Endothelial cell of umbilical vein (primary cell): ENCODE results near the gene CAPN5. TPM values are rescaled to one million over a fixed set of nuclear protein-coding genes. Genes with fewer than 3 reads are reported as not detected.

Experiments
- BruUV-seq: library from RNA; stranded (reverse); fragments of 400-500 nt; replicated peaks from 2 replicates; lab custom pipeline; 2021; lab: Mats Ljungman, UMichigan
- CTCF ChIA-PET: fragments of 300-600, 350-600 bp; sonication (Branson Sonifier 250); formaldehyde crosslinking; loops from one replicate; lab custom pipeline; 2021; ENCODE audit warnings: antibody characterized with exemption, inconsistent platforms; lab: Charles Lee
- POLR2A ChIA-PET: fragments of 300-600, 350-600 bp; sonication (Branson Sonifier 250); formaldehyde crosslinking; loops from one replicate; lab custom pipeline; 2021; ENCODE audit warnings: antibody characterized with exemption, inconsistent platforms; lab: Charles Lee
- DNase-seq: peaks from one replicate; pipeline ENCODE4 v3.0.0-alpha.2; 2011; ENCODE audit warnings: low read depth, low spot score
- FAIRE-seq: peaks from 2 replicates; lab custom pipeline; 2011; peaks lifted over from hg19 to GRCh38; lab: Jason Lieb, UNC
- H2AFZ ChIP-seq: 2 replicates; pipeline ENCODE4 v1.6.0; 2012; ENCODE audit warnings: low read depth, low read length, control low read depth, inconsistent platforms
- H3K27ac ChIP-seq: 2 replicates; pipeline ENCODE4 v1.5.1; 2011; ENCODE audit warnings: low read depth, mild to moderate bottlenecking, control low read depth, low read length, moderate library complexity; ENCODE audit not compliant: insufficient read depth
- H3K27me3 ChIP-seq, 2 experiments: 2 replicates each; pipeline versions ENCODE4 v1.6.0 to v1.6.1; 2011; ENCODE audit warnings: low read length in 2 of 2, mixed read lengths in 1 of 2; ENCODE audit not compliant: control insufficient read depth in 2 of 2, insufficient read depth in 2 of 2
- H3K36me3 ChIP-seq, 2 experiments: 2 replicates in 1 of 2; 3 replicates in 1 of 2; pipeline ENCODE4 v1.5.1; 2011; ENCODE audit warnings: low read length in 2 of 2, mild to moderate bottlenecking in 1 of 2, moderate library complexity in 1 of 2; ENCODE audit not compliant: control insufficient read depth in 2 of 2, insufficient read depth in 2 of 2; ENCODE audit errors: extremely low read depth in 1 of 2
- H3K4me1 ChIP-seq: 3 replicates; pipeline ENCODE4 v1.5.1; 2011; ENCODE audit warnings: mild to moderate bottlenecking, low read length; ENCODE audit not compliant: control insufficient read depth, insufficient read depth; ENCODE audit errors: extremely low read depth
- H3K4me2 ChIP-seq: 2 replicates; pipeline ENCODE4 v1.6.1; 2011; ENCODE audit warnings: low read length, control low read depth, mixed read lengths; ENCODE audit not compliant: insufficient read depth
- H3K4me3 ChIP-seq, 3 experiments: fragments of 200-600 bp in 1 of 3; sonication (generic), shearing (Covaris generic) in 1 of 3; replicated peaks in 1 of 3; 2 replicates each; pipeline ENCODE4 v1.5.1; 2011 to 2016; ENCODE audit warnings: control low read depth in 3 of 3, low read length in 3 of 3, mild to moderate bottlenecking in 2 of 3, inconsistent platforms in 1 of 3, low read depth in 1 of 3, moderate library complexity in 1 of 3; ENCODE audit not compliant: insufficient read depth in 1 of 3
- H3K79me2 ChIP-seq: 2 replicates; pipeline ENCODE4 v1.6.0; 2012; ENCODE audit warnings: low read length, inconsistent platforms; ENCODE audit not compliant: control insufficient read depth, insufficient read depth
- H3K9ac ChIP-seq: replicated peaks from 2 replicates; pipeline ENCODE3; 2011; ENCODE audit warnings: low read length, control low read depth; ENCODE audit not compliant: insufficient read depth; ENCODE audit errors: extremely low read depth
- H3K9me1 ChIP-seq: replicated peaks from 3 replicates; pipeline ENCODE4 v1.6.0; 2011; ENCODE audit warnings: mild to moderate bottlenecking, low read length; ENCODE audit not compliant: control insufficient read depth, insufficient read depth; ENCODE audit errors: extremely low read depth
- H3K9me3 ChIP-seq: replicated peaks from 2 replicates; pipeline ENCODE4 v1.5.1; 2012; ENCODE audit warnings: low read length, inconsistent platforms; ENCODE audit not compliant: control insufficient read depth, insufficient read depth
- H4K20me1 ChIP-seq: replicated peaks from 2 replicates; pipeline ENCODE3; 2011; ENCODE audit warnings: mild to moderate bottlenecking, low read length; ENCODE audit not compliant: control insufficient read depth, insufficient read depth; ENCODE audit errors: extremely low read depth
- EZH2 ChIP-seq: IDR thresholded peaks from 2 replicates; pipeline ENCODE4 v1.6.1; 2012; ENCODE audit warnings: borderline replicate concordance, low read depth, mild to moderate bottlenecking, moderate library complexity, low read length, inconsistent platforms; ENCODE audit not compliant: severe bottlenecking
- FOS ChIP-seq: IDR thresholded peaks from 2 replicates; pipeline ENCODE4 v1.6.1; 2011; ENCODE audit warnings: mild to moderate bottlenecking, low read length, moderate library complexity, borderline replicate concordance; ENCODE audit not compliant: insufficient read depth
- GATA2 ChIP-seq: IDR thresholded peaks from 2 replicates; pipeline ENCODE4 v1.7.0; 2011; ENCODE audit warnings: low read depth, mild to moderate bottlenecking, moderate library complexity, mixed read lengths, low read length; ENCODE audit not compliant: insufficient read length, insufficient read depth
- JUN ChIP-seq: IDR thresholded peaks from 2 replicates; pipeline ENCODE4 v1.6.1; 2011; ENCODE audit warnings: borderline replicate concordance, low read depth; ENCODE audit not compliant: insufficient read length, insufficient read depth
- MYC ChIP-seq: IDR thresholded peaks from one replicate; pipeline ENCODE4 v1.6.1; 2011; ENCODE audit warnings: mild to moderate bottlenecking, low read depth, low read length
- POLR2A ChIP-seq: IDR thresholded peaks from 2 replicates; pipeline ENCODE4 v1.6.1; 2012; ENCODE audit warnings: low read depth, mild to moderate bottlenecking, control low read depth, low read length
- POLR2AphosphoS5 ChIP-seq: IDR thresholded peaks from 2 replicates; pipeline ENCODE4 v1.6.1; 2012; ENCODE audit warnings: low read depth, mild to moderate bottlenecking, control low read depth, low read length, moderate library complexity; ENCODE audit not compliant: insufficient read depth
- dilution Hi-C: fragments of 300-500 bp; cut with MboI; formaldehyde crosslinking; loops from one replicate; pipeline ENCODE4 v1.15.0; 2019; ENCODE audit warnings: low sequenced_read_pairs; ENCODE audit not compliant: extremely low pct_ligation_motif_present
- intact Hi-C: fragments of 100-400 bp; cut with micrococcal nuclease; formaldehyde crosslinking; loops from one replicate; pipeline ENCODE4 v1.10.0; 2022
- polyA plus RNA-seq, 4 experiments: library from polyadenylated mRNA; depleted of rRNA in 3 of 4; stranded (reverse) in 3 of 4; unstranded in 1 of 4; fragments of >200 nt; gene quantifications; 2 replicates each; pipeline versions ENCODE4 v1.2.1 to v1.2.3, GENCODE V29; 2011 to 2012; ENCODE audit warnings: missing spikeins in 1 of 4
- total RNA-seq: library from RNA; stranded (reverse); gene quantifications from 2 replicates; pipeline ENCODE4 v1.2.3, GENCODE V29; 2021
- TF ChIP-seq, protein P1 (sequence below), 2 donors: IDR thresholded peaks; 1 replicate in 1 of 2; 2 replicates in 1 of 2; pipeline ENCODE4 v1.5.1; 2011; ENCODE audit warnings: low read length in 2 of 2, mild to moderate bottlenecking in 2 of 2, moderate library complexity in 2 of 2, control low read depth in 1 of 2, inconsistent platforms in 1 of 2, low read depth in 1 of 2; ENCODE audit not compliant: insufficient read depth in 1 of 2; ENCODE audit errors: extremely low read depth in 1 of 2
- TF ChIP-seq, protein P2 (sequence below): IDR thresholded peaks from 2 replicates; pipeline ENCODE4 v1.6.1; 2011; ENCODE audit not compliant: insufficient read depth, insufficient read length

CAPN5 gene
- total and polyA plus RNA-seq, 2 donors (not counting 3 experiments of a cell fraction or from before 2014, with no cell fraction given): 15.0 to 17.0 TPM

DNA sequence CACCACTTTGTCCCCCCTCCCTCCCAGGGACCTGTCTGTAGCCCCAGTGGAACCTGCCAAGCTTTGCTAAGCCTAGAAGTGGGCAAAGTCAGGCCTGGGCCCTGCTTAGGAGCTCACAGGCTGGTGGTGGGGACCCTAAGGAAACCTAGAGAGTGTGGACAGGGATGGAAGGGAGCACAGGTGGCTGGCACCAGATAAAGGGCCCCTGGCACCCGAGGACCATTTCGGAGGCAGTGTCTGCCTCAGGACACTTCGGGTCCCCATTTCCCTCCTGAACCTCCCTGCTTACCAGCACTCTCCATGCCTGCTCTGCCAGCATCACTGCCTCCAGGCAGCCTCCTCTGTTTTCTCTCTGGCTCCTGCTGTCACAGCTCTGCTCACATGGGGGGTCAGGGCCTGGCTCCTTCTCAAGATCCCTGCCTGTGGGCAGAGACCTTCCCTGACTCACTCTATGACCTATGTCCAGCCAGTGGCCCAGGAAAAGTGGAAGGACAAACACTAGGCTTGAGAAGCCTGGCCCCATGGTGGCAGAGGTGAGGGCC is 22.3 kb downstream of the CAPN5 start:
- DNase-seq: no peak
- no peaks in the 10 kb centered on the region for H3K9me1 ChIP-seq
- no peak overlapping the region for H3K27ac ChIP-seq
- no peak overlapping the region for H3K4me2 ChIP-seq
- intact Hi-C loops: no loop called here
- no TSS peak for BruUV-seq
- no peak overlapping the region for H3K4me3 ChIP-seq
- H3K9me3 ChIP-seq: no peaks in the 10 kb centered on the region
- no peaks in the 10 kb centered on the region for H3K36me3 ChIP-seq
- FAIRE-seq: no peak
- H3K4me1 ChIP-seq: no peaks in the 10 kb centered on the region
- TF ChIP-seq JUN (no peak), FOS (no peak), POLR2A (no peak), EZH2 (no peak), MYC (no peak), GATA2 (no peak), POLR2AphosphoS5 (no peak)
- TF ChIP-seq, protein P1, sequence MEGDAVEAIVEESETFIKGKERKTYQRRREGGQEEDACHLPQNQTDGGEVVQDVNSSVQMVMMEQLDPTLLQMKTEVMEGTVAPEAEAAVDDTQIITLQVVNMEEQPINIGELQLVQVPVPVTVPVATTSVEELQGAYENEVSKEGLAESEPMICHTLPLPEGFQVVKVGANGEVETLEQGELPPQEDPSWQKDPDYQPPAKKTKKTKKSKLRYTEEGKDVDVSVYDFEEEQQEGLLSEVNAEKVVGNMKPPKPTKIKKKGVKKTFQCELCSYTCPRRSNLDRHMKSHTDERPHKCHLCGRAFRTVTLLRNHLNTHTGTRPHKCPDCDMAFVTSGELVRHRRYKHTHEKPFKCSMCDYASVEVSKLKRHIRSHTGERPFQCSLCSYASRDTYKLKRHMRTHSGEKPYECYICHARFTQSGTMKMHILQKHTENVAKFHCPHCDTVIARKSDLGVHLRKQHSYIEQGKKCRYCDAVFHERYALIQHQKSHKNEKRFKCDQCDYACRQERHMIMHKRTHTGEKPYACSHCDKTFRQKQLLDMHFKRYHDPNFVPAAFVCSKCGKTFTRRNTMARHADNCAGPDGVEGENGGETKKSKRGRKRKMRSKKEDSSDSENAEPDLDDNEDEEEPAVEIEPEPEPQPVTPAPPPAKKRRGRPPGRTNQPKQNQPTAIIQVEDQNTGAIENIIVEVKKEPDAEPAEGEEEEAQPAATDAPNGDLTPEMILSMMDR (IDR thresholded peaks at IDR 0.05; ENCODE audit: extremely low read depth in 1 of 2, insufficient read depth in 1 of 2, low read depth in 1 of 2, low read length in 2 of 2): no peak
- TF ChIP-seq, protein P2, sequence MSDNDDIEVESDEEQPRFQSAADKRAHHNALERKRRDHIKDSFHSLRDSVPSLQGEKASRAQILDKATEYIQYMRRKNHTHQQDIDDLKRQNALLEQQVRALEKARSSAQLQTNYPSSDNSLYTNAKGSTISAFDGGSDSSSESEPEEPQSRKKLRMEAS: no peak
- ChIA-PET POLR2A (no interaction called here), CTCF (interaction anchor here (0.6 to 7.3 kb wide), 5 partner anchors 15 to 41 kb away, joined by 3 to 316 read pairs (median 89); partner anchors contain the start of genes CAPN5 and OMP)
- H2AFZ ChIP-seq: no peak overlapping the region
- H3K79me2 ChIP-seq: no peaks in the 10 kb centered on the region
- H3K9ac ChIP-seq: no peak overlapping the region
- dilution Hi-C loops: no loop called here
- H3K27me3 ChIP-seq: no peaks in the 10 kb centered on the region
- no peaks in the 10 kb centered on the region for H4K20me1 ChIP-seq
